ENCODE measurements around the gene SGCA. TPM values are rescaled to one million over a fixed set of nuclear protein-coding genes. Genes with fewer than 3 reads are reported as not detected.

Gene SGCA
- total and polyA plus RNA-seq, 3 donors from 2014 or later, result 2.4 to 33.1 (median 7.6) TPM

DNA sequence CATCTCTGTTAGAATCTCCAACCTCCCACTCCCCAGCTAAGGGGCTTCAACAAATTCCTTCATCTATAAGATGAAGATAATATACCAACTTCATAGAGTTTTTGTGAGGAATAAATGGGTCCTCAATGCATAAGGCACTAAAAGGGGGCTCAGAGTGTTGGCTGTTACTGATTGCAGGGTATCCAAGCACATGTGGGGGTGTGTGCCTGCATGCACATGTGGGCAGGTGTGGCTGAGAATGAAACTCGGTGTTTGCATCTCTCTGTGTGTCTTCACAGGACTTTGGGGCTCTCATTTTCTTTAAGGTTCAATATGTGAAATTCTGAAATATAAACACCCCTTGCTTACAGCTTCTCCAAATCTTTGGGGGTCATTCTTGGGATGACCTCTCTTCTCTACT, 11.2 kb upstream of the SGCA start:
- Histone ChIP-seq H3K36me3 (ENCODE audit: low read depth, missing control alignments) (no peaks in the 10 kb centered on the region), H3K27me3 (no peaks in the 10 kb centered on the region), H3K4me3 (no peak overlapping the region), H3K27ac (peak overlapping the region; percentile 81 to 84), H3K9me3 (no peaks in the 10 kb centered on the region), H3K4me1 (peaks cover 45% of the 10 kb centered on the region)
- no peak for DNase-seq
- intact Hi-C loops (cut with DNase I; ENCODE audit: low total_unique reads), result no loop called here
- TF ChIP-seq POLR2A (IDR thresholded peaks at IDR 0.05), result no peak
- TF ChIP-seq, protein P1, sequence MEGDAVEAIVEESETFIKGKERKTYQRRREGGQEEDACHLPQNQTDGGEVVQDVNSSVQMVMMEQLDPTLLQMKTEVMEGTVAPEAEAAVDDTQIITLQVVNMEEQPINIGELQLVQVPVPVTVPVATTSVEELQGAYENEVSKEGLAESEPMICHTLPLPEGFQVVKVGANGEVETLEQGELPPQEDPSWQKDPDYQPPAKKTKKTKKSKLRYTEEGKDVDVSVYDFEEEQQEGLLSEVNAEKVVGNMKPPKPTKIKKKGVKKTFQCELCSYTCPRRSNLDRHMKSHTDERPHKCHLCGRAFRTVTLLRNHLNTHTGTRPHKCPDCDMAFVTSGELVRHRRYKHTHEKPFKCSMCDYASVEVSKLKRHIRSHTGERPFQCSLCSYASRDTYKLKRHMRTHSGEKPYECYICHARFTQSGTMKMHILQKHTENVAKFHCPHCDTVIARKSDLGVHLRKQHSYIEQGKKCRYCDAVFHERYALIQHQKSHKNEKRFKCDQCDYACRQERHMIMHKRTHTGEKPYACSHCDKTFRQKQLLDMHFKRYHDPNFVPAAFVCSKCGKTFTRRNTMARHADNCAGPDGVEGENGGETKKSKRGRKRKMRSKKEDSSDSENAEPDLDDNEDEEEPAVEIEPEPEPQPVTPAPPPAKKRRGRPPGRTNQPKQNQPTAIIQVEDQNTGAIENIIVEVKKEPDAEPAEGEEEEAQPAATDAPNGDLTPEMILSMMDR (IDR thresholded peaks at IDR 0.05), result no peak
- WGBS, 2 donors, result 17 to 21% methylated on average over 1 of the region's 1 CpG

DNA sequence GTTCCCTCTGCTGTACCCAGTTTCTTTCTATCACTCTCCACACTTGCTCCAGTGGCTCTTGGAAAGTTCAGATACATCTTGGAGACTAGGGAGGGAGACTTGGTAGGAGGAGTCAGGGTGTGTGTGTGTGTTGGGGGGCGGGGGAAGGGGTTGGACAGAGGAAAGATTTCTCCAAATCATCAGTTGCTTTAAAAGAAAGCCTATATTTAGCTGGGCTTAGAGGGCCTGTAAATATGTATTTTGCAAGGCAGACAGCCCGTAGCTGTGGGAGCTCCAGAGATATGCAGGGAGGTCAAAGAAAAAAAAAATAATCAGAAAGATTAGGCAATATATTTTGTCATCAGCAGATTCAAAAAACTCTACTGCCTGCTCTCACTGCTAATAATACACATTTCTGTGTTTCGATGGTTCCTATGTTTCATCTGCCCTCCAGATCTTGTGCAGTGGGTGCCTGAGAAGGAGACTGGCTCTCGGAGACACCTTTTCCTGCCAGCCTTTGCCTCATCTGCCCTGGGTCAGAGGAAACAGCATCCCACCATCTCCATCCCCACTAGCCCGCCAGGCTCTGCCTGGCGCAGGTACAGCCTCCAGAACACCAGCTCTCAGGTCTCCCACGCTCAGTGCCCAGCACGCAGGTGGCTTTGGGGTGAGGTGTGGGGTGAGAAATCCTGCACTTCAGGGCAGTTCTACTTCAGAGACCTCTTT, 10.5 kb upstream of the SGCA start:
- H3K27me3 ChIP-seq, result no peaks in the 10 kb centered on the region
- H3K27ac ChIP-seq, result peak overlapping the region; percentile 81 to 84
- H3K4me3 ChIP-seq, result no peak overlapping the region
- TF ChIP-seq, protein P1 (IDR thresholded peaks at IDR 0.05), result no peak
- no peak for TF ChIP-seq POLR2A (IDR thresholded peaks at IDR 0.05)
- no peaks in the 10 kb centered on the region for H3K36me3 ChIP-seq (ENCODE audit: low read depth, missing control alignments)
- H3K9me3 ChIP-seq, result no peaks in the 10 kb centered on the region
- intact Hi-C loops (cut with DNase I; ENCODE audit: low total_unique reads), result no loop called here
- H3K4me1 ChIP-seq, result peaks cover 45% of the 10 kb centered on the region
- 52 to 61% methylated on average over 8 of the region's 8 CpGs for WGBS, 2 donors
- peak; percentile 60 for DNase-seq

DNA sequence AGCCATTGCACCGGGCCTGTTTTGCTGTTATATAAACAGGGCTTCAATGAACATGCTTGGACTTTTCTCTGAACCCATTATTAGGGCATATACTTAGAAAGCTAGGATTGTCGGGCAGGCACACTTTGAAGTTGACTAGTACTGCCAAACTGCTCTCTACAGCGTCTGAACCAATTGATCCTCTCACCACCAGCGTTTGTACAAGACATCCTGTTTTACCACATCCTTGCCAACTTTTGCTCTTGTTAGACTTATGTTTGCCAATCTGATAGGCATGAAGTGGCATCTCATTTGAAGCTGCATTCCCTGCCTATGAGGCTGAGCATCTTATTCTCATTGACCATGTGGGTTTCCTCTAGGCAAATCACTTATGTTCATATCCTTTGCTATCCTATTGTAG, 7.9 kb upstream of the SGCA start:
- Histone ChIP-seq H3K27me3 (no peaks in the 10 kb centered on the region), H3K4me1 (peaks cover 30% of the 10 kb centered on the region), H3K36me3 (ENCODE audit: low read depth, missing control alignments) (no peaks in the 10 kb centered on the region), H3K27ac (no peak overlapping the region), H3K4me3 (no peak overlapping the region), H3K9me3 (no peaks in the 10 kb centered on the region)
- DNase-seq, result no peak
- 75 to 78% methylated on average over 4 of the region's 4 CpGs for WGBS, 2 donors
- TF ChIP-seq POLR2A (IDR thresholded peaks at IDR 0.05), result no peak
- intact Hi-C loops (cut with DNase I; ENCODE audit: low total_unique reads), result no loop called here

DNA sequence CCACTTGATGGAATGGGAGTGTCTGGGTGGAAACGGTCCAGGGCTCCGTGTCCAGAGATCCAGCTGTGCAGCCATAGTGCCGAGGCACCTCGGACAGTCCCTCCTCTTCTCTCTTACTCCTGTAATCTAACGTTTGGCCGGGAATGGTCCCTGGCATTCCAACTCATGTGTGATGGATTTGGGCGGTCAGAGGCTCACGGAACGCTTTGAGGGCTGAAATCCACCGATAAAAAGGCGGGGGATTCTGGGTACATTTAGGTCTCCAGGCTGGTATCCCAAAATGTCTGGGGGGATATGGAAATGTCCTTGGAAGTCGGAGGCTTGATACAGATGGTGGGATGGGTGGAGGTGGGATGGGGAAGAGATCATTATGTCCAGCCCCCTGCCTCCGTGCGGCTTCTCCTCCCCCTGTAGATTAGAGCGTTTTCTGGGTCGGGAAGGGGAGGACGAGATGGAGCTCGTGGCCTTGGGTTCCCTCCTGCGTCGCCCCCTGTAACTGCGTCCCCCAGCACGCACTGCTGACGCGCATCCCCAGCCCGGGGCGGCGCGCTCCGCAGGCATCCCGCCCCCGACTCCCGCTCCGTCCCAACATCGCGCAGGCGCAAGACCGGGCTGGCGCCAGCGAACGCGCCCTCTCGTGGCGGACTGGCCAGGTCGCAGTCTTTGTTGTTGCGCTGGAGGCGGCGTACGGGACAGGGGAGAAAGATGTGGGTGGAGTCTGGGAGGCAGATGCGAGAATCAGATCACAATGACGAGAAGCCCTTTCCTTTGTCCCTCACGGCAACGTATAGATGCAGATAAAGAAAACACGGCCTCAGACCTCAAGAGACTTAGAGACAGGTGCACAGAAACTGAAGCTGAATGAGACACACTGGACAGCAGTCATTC, 4.5 kb upstream of the SGCA start:
- no peaks in the 10 kb centered on the region for H3K36me3 ChIP-seq (ENCODE audit: low read depth, missing control alignments)
- TF ChIP-seq POLR2A (IDR thresholded peaks at IDR 0.05), result no peak
- TF ChIP-seq, protein P1 (IDR thresholded peaks at IDR 0.05), result peak; percentile 91 to 99 (median 98)
- intact Hi-C loops (cut with DNase I; ENCODE audit: low total_unique reads), result no loop called here
- H3K4me1 ChIP-seq, result peaks cover 4% of the 10 kb centered on the region
- 0 to 1% methylated on average over 38 to 53 of the region's 53 CpGs for WGBS, 2 donors
- no peaks in the 10 kb centered on the region for H3K9me3 ChIP-seq
- H3K27me3 ChIP-seq, result no peaks in the 10 kb centered on the region
- H3K27ac ChIP-seq, result peak overlapping the region; percentile 16 to 79
- DNase-seq, result peak; percentile 93
- H3K4me3 ChIP-seq, result peak overlapping the region; percentile 35 to 69

DNA sequence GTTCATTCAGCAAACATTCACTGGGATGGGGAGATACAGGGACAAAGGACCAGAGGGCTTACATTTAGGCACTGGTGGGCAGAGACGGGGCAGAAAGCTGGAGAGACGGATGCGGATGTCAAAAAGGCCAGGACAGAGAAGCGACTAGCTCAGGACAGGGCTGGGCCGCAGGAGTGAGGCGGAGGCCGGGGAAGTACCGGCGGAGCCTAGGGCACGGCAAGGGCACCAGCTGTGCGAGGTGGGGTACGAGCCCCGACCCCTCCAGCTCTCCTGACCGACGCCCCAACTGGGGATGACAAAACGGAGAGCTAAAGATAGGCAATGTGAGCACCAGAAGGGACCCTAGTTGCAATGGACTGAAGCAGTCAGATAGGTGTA, 3.9 kb upstream of the SGCA start:
- H3K9me3 ChIP-seq, result no peaks in the 10 kb centered on the region
- no peak overlapping the region for H3K27ac ChIP-seq
- 35 to 44% methylated on average over 16 of the region's 16 CpGs for WGBS, 2 donors
- no peak for DNase-seq
- H3K36me3 ChIP-seq (ENCODE audit: low read depth, missing control alignments), result no peaks in the 10 kb centered on the region
- H3K27me3 ChIP-seq, result no peaks in the 10 kb centered on the region
- H3K4me3 ChIP-seq, result peak overlapping the region; percentile 35 to 69
- intact Hi-C loops (cut with DNase I; ENCODE audit: low total_unique reads), result no loop called here
- TF ChIP-seq, protein P1 (IDR thresholded peaks at IDR 0.05), result no peak
- no peak for TF ChIP-seq POLR2A (IDR thresholded peaks at IDR 0.05)
- peaks cover 5% of the 10 kb centered on the region for H3K4me1 ChIP-seq

Data from testis (tissue), 3 donors.